ENCODE measurements around the gene GPLD1. TPM values are rescaled to one million over a fixed set of nuclear protein-coding genes. Genes with fewer than 3 reads are reported as not detected.
"Not testable (repeated sequence)": the region's sequence is repeated elsewhere in the genome, so short reads cannot be mapped to it uniquely, and the experiment has no call there.

The GPLD1 gene
- total and polyA plus RNA-seq, 2 experiments from 2014 or later = 3.8 to 11.1 TPM

DNA sequence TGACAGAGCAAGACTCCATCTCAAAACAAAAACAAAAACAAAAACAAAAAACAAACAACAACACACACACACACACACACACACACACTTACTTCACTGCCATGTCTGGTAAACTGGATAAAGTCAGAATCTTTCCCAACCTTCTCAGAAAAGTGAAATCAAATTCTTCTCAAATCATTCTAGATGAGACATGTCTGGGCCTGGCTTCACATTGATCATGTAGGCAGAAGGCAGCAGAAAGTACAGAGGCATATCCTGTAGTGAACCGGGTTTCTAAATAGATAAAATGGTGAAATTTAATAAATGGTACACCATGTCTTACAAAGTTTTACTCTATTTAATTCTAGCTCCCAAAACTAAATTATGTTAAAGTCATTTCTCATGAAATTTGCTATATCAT is 101.6 kb downstream of the GPLD1 start:
- ATAC-seq (no peak), DNase-seq (ENCODE audit: low spot score) (no peak)
- Histone ChIP-seq H4K20me1 (replicated peaks; ENCODE audit: insufficient read depth) (no peaks in the 10 kb centered on the region), H3K4me2 (no peak overlapping the region), H3F3A (replicated peaks; ENCODE audit: low read depth) (no peaks in the 10 kb centered on the region), H3K27ac (ENCODE audit: low read depth) (no peak overlapping the region), H3K79me2 (replicated peaks; ENCODE audit: insufficient read depth) (no peaks in the 10 kb centered on the region), H3K4me1 (ENCODE audit: insufficient read depth) (no peaks in the 10 kb centered on the region), H3K36me3 (ENCODE audit: insufficient read depth) (no peaks in the 10 kb centered on the region), H2AFZ (peak overlapping the region; percentile 13; the same call in 1 of the 2 replicates), H3K4me3 (no peak overlapping the region), H3K27me3 (ENCODE audit: insufficient read depth) (no peaks in the 10 kb centered on the region), H3K9me2 (ENCODE audit: insufficient read depth) (no peaks in the 10 kb centered on the region)
- Mint-ChIP-seq H3K27me3 (ENCODE audit: insufficient read depth, low read depth, poor library complexity) (peaks cover 4% of the 10 kb centered on the region), H3K4me1 (no peaks in the 10 kb centered on the region), H3K4me3 (no peak overlapping the region), H3K27ac (no peak overlapping the region), H3K9me3 (no peaks in the 10 kb centered on the region; the same call in 2 of the 3 replicates), H3K36me3 (ENCODE audit: low read depth) (no peaks in the 10 kb centered on the region)
- no peak for TF ChIP-seq ZNF114 (CRISPR knock-in tag; IDR thresholded peaks at IDR 0.05)

GRCh38 chr6:24385536-24386269 is 103.7 kb downstream of the GPLD1 start:
- no peaks in the 10 kb centered on the region for H3K4me1 Mint-ChIP-seq
- DNase-seq (ENCODE audit: low spot score) (no peak), ATAC-seq (no peak)
- Histone ChIP-seq H4K20me1 (replicated peaks; ENCODE audit: insufficient read depth) (no peaks in the 10 kb centered on the region; the same call in 1 of the 2 replicates), H3K27me3 (ENCODE audit: insufficient read depth) (no peaks in the 10 kb centered on the region), H2AFZ (no peak overlapping the region), H3K36me3 (ENCODE audit: insufficient read depth) (no peaks in the 10 kb centered on the region), H3K4me2 (no peak overlapping the region), H3K4me1 (ENCODE audit: insufficient read depth) (no peaks in the 10 kb centered on the region), H3K4me3 (no peak overlapping the region), H3K9me2 (ENCODE audit: insufficient read depth) (no peaks in the 10 kb centered on the region), H3F3A (replicated peaks; ENCODE audit: low read depth) (no peaks in the 10 kb centered on the region), H3K27ac (ENCODE audit: low read depth) (no peak overlapping the region), H3K79me2 (replicated peaks; ENCODE audit: insufficient read depth) (no peaks in the 10 kb centered on the region)
- H3K27me3 Mint-ChIP-seq (ENCODE audit: insufficient read depth, low read depth, poor library complexity) = peaks cover 5% of the 10 kb centered on the region
- TF ChIP-seq, protein P1, sequence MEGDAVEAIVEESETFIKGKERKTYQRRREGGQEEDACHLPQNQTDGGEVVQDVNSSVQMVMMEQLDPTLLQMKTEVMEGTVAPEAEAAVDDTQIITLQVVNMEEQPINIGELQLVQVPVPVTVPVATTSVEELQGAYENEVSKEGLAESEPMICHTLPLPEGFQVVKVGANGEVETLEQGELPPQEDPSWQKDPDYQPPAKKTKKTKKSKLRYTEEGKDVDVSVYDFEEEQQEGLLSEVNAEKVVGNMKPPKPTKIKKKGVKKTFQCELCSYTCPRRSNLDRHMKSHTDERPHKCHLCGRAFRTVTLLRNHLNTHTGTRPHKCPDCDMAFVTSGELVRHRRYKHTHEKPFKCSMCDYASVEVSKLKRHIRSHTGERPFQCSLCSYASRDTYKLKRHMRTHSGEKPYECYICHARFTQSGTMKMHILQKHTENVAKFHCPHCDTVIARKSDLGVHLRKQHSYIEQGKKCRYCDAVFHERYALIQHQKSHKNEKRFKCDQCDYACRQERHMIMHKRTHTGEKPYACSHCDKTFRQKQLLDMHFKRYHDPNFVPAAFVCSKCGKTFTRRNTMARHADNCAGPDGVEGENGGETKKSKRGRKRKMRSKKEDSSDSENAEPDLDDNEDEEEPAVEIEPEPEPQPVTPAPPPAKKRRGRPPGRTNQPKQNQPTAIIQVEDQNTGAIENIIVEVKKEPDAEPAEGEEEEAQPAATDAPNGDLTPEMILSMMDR (conservative IDR thresholded peaks at IDR 0.05; ENCODE audit: low read depth in 2 of 2) = peak in 1 of 2 experiments; percentile 28; a peak in 1 of 4 replicates
- no peak for TF ChIP-seq EZH2phosphoT487 (IDR thresholded peaks at IDR 0.05; ENCODE audit: unreplicated experiment)
- no peaks in the 10 kb centered on the region for H3K36me3 Mint-ChIP-seq (ENCODE audit: low read depth)
- H3K9me3 Mint-ChIP-seq = no peaks in the 10 kb centered on the region; the same call in 2 of the 3 replicates
- H3K27ac Mint-ChIP-seq = no peak overlapping the region; the same call in 1 of the 2 replicates
- no peak overlapping the region for H3K4me3 Mint-ChIP-seq

DNA sequence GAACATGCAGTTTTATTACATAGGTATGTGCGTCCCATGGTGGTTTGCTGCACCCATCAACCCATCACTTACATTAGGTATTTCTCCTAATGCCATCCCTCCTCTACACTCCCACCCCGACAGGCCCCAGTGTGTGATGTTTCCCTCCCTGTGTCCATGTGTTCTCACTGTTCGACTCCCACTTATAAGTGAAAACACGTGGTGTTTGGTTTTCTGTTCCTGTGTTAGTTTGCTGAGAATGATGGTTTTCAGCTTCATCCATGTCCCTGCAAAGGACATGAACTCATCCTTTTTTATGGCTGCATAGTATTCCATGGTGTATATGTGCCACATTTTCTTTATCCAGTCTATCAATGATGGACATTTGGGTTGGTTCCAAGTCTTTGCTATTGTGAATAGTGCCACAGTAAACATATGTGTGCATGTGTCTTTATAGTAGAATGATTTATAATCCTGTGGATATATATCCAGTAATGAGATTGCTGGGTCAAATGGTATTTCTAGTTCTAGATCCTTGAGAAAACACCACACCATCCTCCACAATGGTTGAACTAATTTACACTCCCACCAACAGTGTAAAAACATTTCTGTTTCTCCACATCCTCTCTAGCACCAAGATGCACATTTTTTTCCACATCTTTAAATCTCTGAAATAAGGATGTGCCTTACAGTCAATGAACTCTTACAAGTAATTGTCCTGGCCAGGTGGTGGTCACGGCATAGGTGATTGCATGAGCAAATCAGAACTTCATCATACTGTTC is 104.8 kb downstream of the GPLD1 start:
- H3K4me3 ChIP-seq; H2AFZ ChIP-seq; H3K9me3 Mint-ChIP-seq; H3K27ac ChIP-seq (ENCODE audit: low read depth); H3K4me2 ChIP-seq; H3F3A ChIP-seq (replicated peaks; ENCODE audit: low read depth); H3K4me1 Mint-ChIP-seq; H3K36me3 Mint-ChIP-seq (ENCODE audit: low read depth); H3K9me2 ChIP-seq (ENCODE audit: insufficient read depth); H3K27ac Mint-ChIP-seq; H3K4me1 ChIP-seq (ENCODE audit: insufficient read depth); ATAC-seq; H4K20me1 ChIP-seq (replicated peaks; ENCODE audit: insufficient read depth); H3K27me3 ChIP-seq (ENCODE audit: insufficient read depth); H3K4me3 Mint-ChIP-seq; H3K36me3 ChIP-seq (ENCODE audit: insufficient read depth); H3K79me2 ChIP-seq (replicated peaks; ENCODE audit: insufficient read depth); DNase-seq (ENCODE audit: low spot score); H3K27me3 Mint-ChIP-seq (ENCODE audit: insufficient read depth, low read depth, poor library complexity): not testable (repeated sequence)

GRCh38 chr6:24382891-24383494 is 106.4 kb downstream of the GPLD1 start:
- not testable (repeated sequence) for H4K20me1 ChIP-seq (replicated peaks; ENCODE audit: insufficient read depth); H3K79me2 ChIP-seq (replicated peaks; ENCODE audit: insufficient read depth); H3K4me3 Mint-ChIP-seq; H3K4me3 ChIP-seq; H3K27me3 Mint-ChIP-seq (ENCODE audit: insufficient read depth, low read depth, poor library complexity); H3K9me2 ChIP-seq (ENCODE audit: insufficient read depth); H3K27ac Mint-ChIP-seq; H3F3A ChIP-seq (replicated peaks; ENCODE audit: low read depth); H3K4me2 ChIP-seq; H3K27ac ChIP-seq (ENCODE audit: low read depth); H3K9me3 Mint-ChIP-seq; H2AFZ ChIP-seq; H3K36me3 ChIP-seq (ENCODE audit: insufficient read depth); DNase-seq (ENCODE audit: low spot score); H3K4me1 ChIP-seq (ENCODE audit: insufficient read depth); H3K36me3 Mint-ChIP-seq (ENCODE audit: low read depth); H3K4me1 Mint-ChIP-seq; H3K27me3 ChIP-seq (ENCODE audit: insufficient read depth); ATAC-seq

Data from GM23338 (cell line).